SK-N-SH (cell line): ENCODE data around the gene CCDC88C. TPM values are rescaled to one million over a fixed set of nuclear protein-coding genes. Genes with fewer than 3 reads are reported as not detected.

ENCODE experiments used
- CTCF ChIA-PET: fragments of 300-600, 350-600 bp; formaldehyde crosslinking; extraction: SDS; loops from one replicate; lab custom pipeline; 2021; lab: Yijun Ruan, JAX
- POLR2A ChIA-PET: fragments of 350-600 bp; sonication (Branson Sonifier 250); formaldehyde crosslinking; extraction: SDS; loops from one replicate; lab custom pipeline; 2020; ENCODE audit warnings: antibody characterized with exemption, inconsistent platforms; lab: Yijun Ruan, JAX
- DNase-seq: peaks from one replicate; pipeline ENCODE4 v3.0.0; 2012
- H2AFZ ChIP-seq: fragments of 200-600 bp; sonication (generic); 2 replicates; pipeline ENCODE4 v1.8.1; 2016; ENCODE audit warnings: antibody characterized with exemption, mild to moderate bottlenecking, low read depth
- H3F3A ChIP-seq: fragments of 200-600 bp; sonication (generic); replicated peaks from 2 replicates; pipeline ENCODE3; 2016; ENCODE audit warnings: antibody characterized with exemption, mild to moderate bottlenecking; ENCODE audit not compliant: insufficient read depth
- H3K27ac ChIP-seq, 2 experiments: fragments of 200-500 bp in 1 of 2; fragments of 200-600 bp in 1 of 2; sonication (Bioruptor generic) in 1 of 2; sonication (generic), shearing (Covaris generic) in 1 of 2; 2 replicates each; pipeline versions ENCODE4 v1.5.1 to v1.6.1; 2014 to 2016; ENCODE audit warnings: low read depth in 2 of 2, inconsistent platforms in 1 of 2, low read length in 1 of 2, mild to moderate bottlenecking in 1 of 2, mixed read lengths in 1 of 2
- H3K27me3 ChIP-seq: fragments of 200-600 bp; sonication (generic), shearing (Covaris generic); 2 replicates; pipeline ENCODE4 v1.6.1; 2016; ENCODE audit warnings: mixed run types; ENCODE audit not compliant: insufficient read depth
- H3K36me3 ChIP-seq, 2 experiments: fragments of 200-500 bp in 1 of 2; fragments of 200-600 bp in 1 of 2; sonication (Bioruptor generic) in 1 of 2; sonication (generic) in 1 of 2; replicated peaks in 1 of 2; 2 replicates each; pipeline versions ENCODE3 to v1.5.1; 2014 to 2016; ENCODE audit warnings: low read length in 1 of 2, mild to moderate bottlenecking in 1 of 2; ENCODE audit not compliant: insufficient read depth in 2 of 2, control insufficient read depth in 1 of 2
- H3K4me1 ChIP-seq, 2 experiments: fragments of 200-500 bp in 1 of 2; fragments of 200-600 bp in 1 of 2; sonication (Bioruptor generic) in 1 of 2; sonication (generic), shearing (Covaris generic) in 1 of 2; 2 replicates each; pipeline versions ENCODE4 v1.5.1 to v1.6.1; 2014 to 2016; ENCODE audit warnings: low read depth in 1 of 2, low read length in 1 of 2, mixed run types in 1 of 2; ENCODE audit not compliant: insufficient read depth in 2 of 2, control insufficient read depth in 1 of 2
- H3K4me2 ChIP-seq: fragments of 200-600 bp; sonication (generic), shearing (Covaris generic); 2 replicates; pipeline ENCODE4 v1.6.1; 2017; ENCODE audit warnings: mixed run types
- H3K4me3 ChIP-seq, 2 experiments: fragments of 200-500 bp in 1 of 2; fragments of 200-600 bp in 1 of 2; sonication (Bioruptor generic) in 1 of 2; sonication (generic), shearing (Covaris generic) in 1 of 2; 2 replicates each; pipeline versions ENCODE4 v1.5.1 to v1.8.1; 2014 to 2016; ENCODE audit warnings: low read depth in 2 of 2, inconsistent platforms in 1 of 2, low read length in 1 of 2, mild to moderate bottlenecking in 1 of 2, mixed read lengths in 1 of 2, moderate library complexity in 1 of 2
- H3K79me2 ChIP-seq: fragments of 200-600 bp; sonication (generic); 2 replicates; pipeline ENCODE4 v1.8.1; 2017; ENCODE audit warnings: mild to moderate bottlenecking; ENCODE audit not compliant: insufficient read depth
- H3K9ac ChIP-seq: fragments of 200-600 bp; sonication (generic); 2 replicates; pipeline ENCODE4 v1.6.1; 2017; ENCODE audit warnings: mixed run types
- H3K9me2 ChIP-seq: fragments of 200-600 bp; sonication (generic); 2 replicates; pipeline ENCODE4 v1.6.1; 2017; ENCODE audit warnings: mixed run types
- H3K9me3 ChIP-seq: fragments of 200-600 bp; sonication (generic); 2 replicates; pipeline ENCODE4 v1.6.1; 2017; ENCODE audit warnings: mixed run types, mild to moderate bottlenecking, moderate library complexity
- H4K20me1 ChIP-seq: fragments of 200-600 bp; sonication (generic); 2 replicates; pipeline ENCODE4 v1.6.1; 2017; ENCODE audit warnings: mild to moderate bottlenecking, mixed run types; ENCODE audit not compliant: insufficient read depth
- CTCF ChIP-seq: fragments of 200-600 bp; sonication (generic); IDR thresholded peaks from 2 replicates; pipeline ENCODE4 v1.6.1; 2017; ENCODE audit warnings: antibody characterized with exemption, mild to moderate bottlenecking, moderate library complexity
- GABPA ChIP-seq: IDR thresholded peaks from 2 replicates; pipeline ENCODE4 v1.4.0; 2012; ENCODE audit warnings: low read depth, mild to moderate bottlenecking
- IRF3 ChIP-seq: fragments of 150-350 bp; IDR thresholded peaks from 2 replicates; pipeline ENCODE4 v1.6.1; 2016; ENCODE audit warnings: mild to moderate bottlenecking, low read depth, low read length
- REST ChIP-seq: IDR thresholded peaks from 2 replicates; pipeline ENCODE4 v1.6.1; 2012; ENCODE audit warnings: mild to moderate bottlenecking, low read depth, low read length, moderate library complexity
- TAF1 ChIP-seq: IDR thresholded peaks from 2 replicates; pipeline ENCODE4 v1.6.1; 2012; ENCODE audit warnings: low read depth, mild to moderate bottlenecking, low read length, moderate library complexity, borderline replicate concordance
- TEAD4 ChIP-seq: IDR thresholded peaks from 2 replicates; pipeline ENCODE4 v1.4.0; 2012; ENCODE audit warnings: mild to moderate bottlenecking, borderline replicate concordance; ENCODE audit not compliant: insufficient read depth
- YY1 ChIP-seq: IDR thresholded peaks from 2 replicates; pipeline ENCODE4 v1.4.0; 2012; ENCODE audit warnings: low read depth, mild to moderate bottlenecking
- ZBTB33 ChIP-seq: IDR thresholded peaks from 2 replicates; pipeline ENCODE4 v1.4.0; 2012; ENCODE audit warnings: low read depth, borderline replicate concordance
- WGBS: methylation state at CpG from one replicate; pipeline ENCODE4 v1.1.6; 2017; ENCODE audit warnings: low lambda C conversion rate; 5-methylcytosine and 5-hydroxymethylcytosine counted together
- polyA plus RNA-seq, 3 experiments: library from polyadenylated mRNA; depleted of rRNA; stranded (reverse); fragments of >200 nt; gene quantifications; 2 replicates each; pipeline ENCODE4 v1.2.3, GENCODE V29; 2012
- TF ChIP-seq, protein P1 (sequence below): IDR thresholded peaks from 2 replicates; pipeline ENCODE4; 2012

Gene CCDC88C
- polyA plus RNA-seq, 1 of the 3 experiments (the other 2 are of a cell fraction) = 0.39 TPM

DNA sequence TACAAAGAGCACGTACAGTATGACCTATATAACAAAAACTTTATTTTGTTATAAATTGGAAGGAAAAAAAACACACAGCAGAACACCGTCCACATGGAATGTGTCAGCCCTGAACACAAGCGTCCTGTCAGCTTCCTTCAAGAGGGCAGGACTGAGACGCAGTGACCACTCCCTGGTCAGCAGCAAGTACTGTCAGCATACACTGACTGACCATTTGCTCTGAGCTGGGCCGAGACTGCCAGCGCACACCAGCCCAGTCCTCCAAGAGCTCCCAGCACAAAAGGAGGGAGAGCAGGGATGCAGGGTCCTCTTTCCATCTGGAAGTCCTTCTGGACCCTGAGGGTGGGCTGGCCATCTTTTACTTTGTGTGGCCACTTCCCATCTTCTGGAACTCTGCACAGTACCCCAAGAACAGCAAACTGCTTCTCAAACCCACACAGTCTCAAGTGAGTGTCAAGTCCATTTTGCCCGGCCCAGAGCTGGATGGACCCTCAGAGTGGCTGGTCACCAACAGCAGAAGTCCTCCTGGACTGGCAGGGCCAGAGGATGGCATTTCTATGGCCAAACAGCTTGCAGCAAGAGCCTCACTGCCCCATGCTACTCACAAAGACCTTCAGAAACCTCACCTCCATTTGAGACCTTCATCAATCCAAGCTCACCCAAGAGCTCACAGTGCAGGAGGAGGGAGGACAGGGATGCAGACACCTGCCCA lies 11.7 kb downstream of the CCDC88C start:
- no peaks in the 10 kb centered on the region for H3K9me3 ChIP-seq
- POLR2A ChIA-PET = no interaction called here
- no peaks in the 10 kb centered on the region for H3F3A ChIP-seq
- no peaks in the 10 kb centered on the region for H4K20me1 ChIP-seq
- no peak overlapping the region for H3K27ac ChIP-seq
- WGBS = 58% methylated on average over 4 of the region's 7 CpGs
- no peaks in the 10 kb centered on the region for H3K27me3 ChIP-seq
- no peaks in the 10 kb centered on the region for H3K9me2 ChIP-seq
- no peaks in the 10 kb centered on the region for H3K36me3 ChIP-seq
- H3K79me2 ChIP-seq = no peaks in the 10 kb centered on the region
- H3K4me1 ChIP-seq = peaks cover 0 to 13% of the 10 kb centered on the region in 2 experiments; a peak in 1 of 4 replicates
- CTCF ChIA-PET = interaction anchor here (1.2 to 1.7 kb wide), 5 partner anchors 10 to 234 kb away, joined by 3 to 10 read pairs (median 4); no protein-coding TSS in a partner anchor
- TF ChIP-seq YY1 = no peak
- TF ChIP-seq TAF1 = no peak
- no peak for TF ChIP-seq CTCF
- no peak for TF ChIP-seq GABPA
- no peak for TF ChIP-seq IRF3
- no peak for TF ChIP-seq TEAD4
- no peak for TF ChIP-seq ZBTB33
- TF ChIP-seq REST = no peak
- TF ChIP-seq, protein P1, sequence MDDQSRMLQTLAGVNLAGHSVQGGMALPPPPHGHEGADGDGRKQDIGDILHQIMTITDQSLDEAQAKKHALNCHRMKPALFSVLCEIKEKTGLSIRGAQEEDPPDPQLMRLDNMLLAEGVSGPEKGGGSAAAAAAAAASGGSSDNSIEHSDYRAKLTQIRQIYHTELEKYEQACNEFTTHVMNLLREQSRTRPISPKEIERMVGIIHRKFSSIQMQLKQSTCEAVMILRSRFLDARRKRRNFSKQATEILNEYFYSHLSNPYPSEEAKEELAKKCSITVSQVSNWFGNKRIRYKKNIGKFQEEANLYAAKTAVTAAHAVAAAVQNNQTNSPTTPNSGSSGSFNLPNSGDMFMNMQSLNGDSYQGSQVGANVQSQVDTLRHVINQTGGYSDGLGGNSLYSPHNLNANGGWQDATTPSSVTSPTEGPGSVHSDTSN = no peak
- DNase-seq = no peak
- H3K9ac ChIP-seq = no peak overlapping the region
- no peak overlapping the region for H3K4me3 ChIP-seq
- H3K4me2 ChIP-seq = no peak overlapping the region
- no peak overlapping the region for H2AFZ ChIP-seq
